OCI-LY7 (cell line): Measurements from ENCODE around the gene TRIP13. TPM values are rescaled to one million over a fixed set of nuclear protein-coding genes. Genes with fewer than 3 reads are reported as not detected.

Experiments used
- BruUV-seq: library from RNA; stranded (reverse); fragments of 400-500 nt; replicated peaks from 2 replicates; lab custom pipeline; 2021; lab: Mats Ljungman, UMichigan
- CTCF ChIA-PET: fragments of 300-600 bp; sonication (Branson Sonifier 250); formaldehyde crosslinking; loops from one replicate; lab custom pipeline; 2022; ENCODE audit warnings: antibody characterized with exemption; ENCODE audit not compliant: unreplicated experiment; lab: Charles Lee
- POLR2A ChIA-PET: fragments of 300-600 bp; sonication (Branson Sonifier 250); formaldehyde crosslinking; loops from one replicate; lab custom pipeline; 2022; ENCODE audit warnings: antibody characterized with exemption; lab: Charles Lee
- DNase-seq: peaks from one replicate; pipeline ENCODE4 v3.0.0-alpha.2; 2015; ENCODE audit warnings: low spot score
- H2AFZ ChIP-seq: fragments of 200-600 bp; sonication (generic), shearing (Covaris generic); 2 replicates; pipeline ENCODE4 v1.6.1; 2014; ENCODE audit warnings: mild to moderate bottlenecking, antibody characterized with exemption, low read length, moderate library complexity
- H3K27ac ChIP-seq: fragments of 200-600 bp; sonication (generic); 2 replicates; pipeline ENCODE4 v1.5.1; 2014; ENCODE audit warnings: mixed run types, low read depth, mild to moderate bottlenecking, moderate library complexity, low read length, inconsistent platforms; ENCODE audit not compliant: poor library complexity, severe bottlenecking
- H3K36me3 ChIP-seq: fragments of 200-600 bp; sonication (generic); 2 replicates; pipeline ENCODE4 v1.6.1; 2014; ENCODE audit warnings: mild to moderate bottlenecking, antibody characterized with exemption, low read length, moderate library complexity, mixed read lengths; ENCODE audit not compliant: insufficient read depth
- H3K4me1 ChIP-seq: fragments of 200-600 bp; sonication (generic); 2 replicates; pipeline ENCODE4 v1.5.1; 2014; ENCODE audit warnings: mild to moderate bottlenecking, low read length; ENCODE audit not compliant: insufficient read depth, poor library complexity, severe bottlenecking
- H3K4me2 ChIP-seq: fragments of 200-600 bp; sonication (generic); 2 replicates; pipeline ENCODE4 v1.6.1; 2014; ENCODE audit warnings: mild to moderate bottlenecking, low read length
- H3K4me3 ChIP-seq: fragments of 200-600 bp; sonication (generic); 2 replicates; pipeline ENCODE4 v1.5.1; 2014; ENCODE audit warnings: mild to moderate bottlenecking, low read depth, low read length; ENCODE audit not compliant: poor library complexity, severe bottlenecking
- H3K79me2 ChIP-seq: fragments of 200-600 bp; sonication (generic); 2 replicates; pipeline ENCODE4 v1.6.1; 2016; ENCODE audit warnings: low read depth, mild to moderate bottlenecking, low read length, moderate library complexity, mixed read lengths; ENCODE audit not compliant: insufficient read depth
- H3K9me2 ChIP-seq: fragments of 200-600 bp; sonication (generic); 2 replicates; pipeline ENCODE4 v1.6.1; 2016; ENCODE audit warnings: mild to moderate bottlenecking, low read length, mixed read lengths; ENCODE audit not compliant: insufficient read depth
- H3K9me3 ChIP-seq: fragments of 200-600 bp; sonication (generic); 2 replicates; pipeline ENCODE4 v1.6.1; 2014; ENCODE audit warnings: mild to moderate bottlenecking, mixed run types, low read length, mixed read lengths
- H4K20me1 ChIP-seq: fragments of 200-600 bp; sonication (generic); 2 replicates; pipeline ENCODE4 v1.6.1; 2014; ENCODE audit warnings: mild to moderate bottlenecking, antibody characterized with exemption, low read length, moderate library complexity, mixed read lengths; ENCODE audit not compliant: insufficient read depth
- CTCF ChIP-seq: fragments of 200-600 bp; sonication (generic); conservative IDR thresholded peaks from 2 replicates; pipeline ENCODE4 v1.5.1; 2014; ENCODE audit warnings: mild to moderate bottlenecking, antibody characterized with exemption, low read length, moderate library complexity, mixed read lengths
- EZH2phosphoT487 ChIP-seq: fragments of 200-600 bp; sonication (generic); IDR thresholded peaks from 2 replicates; pipeline ENCODE4 v1.6.1; 2018; ENCODE audit warnings: low read depth, borderline replicate concordance, mild to moderate bottlenecking, mixed run types, antibody characterized with exemption, low read length, moderate library complexity, mixed read lengths
- intact Hi-C: fragments of 100-400 bp; cut with micrococcal nuclease; formaldehyde crosslinking; loops from one replicate; pipeline ENCODE4 v1.10.0; 2022; ENCODE audit not compliant: unreplicated experiment
- total RNA-seq, 2 experiments: library from RNA; depleted of rRNA in 1 of 2; stranded (reverse); fragments of >200 nt in 1 of 2; shearing (Covaris generic) in 1 of 2; gene quantifications; 2 replicates each; pipeline ENCODE4 v1.2.3, GENCODE V29; 2014 to 2022

TRIP13 gene
- total RNA-seq, 2 experiments from 2014 or later: 46.6 to 59.4 TPM

GRCh38 chr5:864492-865167 is 28.1 kb upstream of the TRIP13 start:
- Histone ChIP-seq H3K9me2 (no peaks in the 10 kb centered on the region), H3K36me3 (peaks cover 76% of the 10 kb centered on the region), H3K27ac (no peak overlapping the region), H3K4me1 (no peaks in the 10 kb centered on the region), H3K4me3 (no peak overlapping the region), H3K79me2 (no peaks in the 10 kb centered on the region), H4K20me1 (no peaks in the 10 kb centered on the region), H3K9me3 (no peaks in the 10 kb centered on the region), H2AFZ (no peak overlapping the region), H3K4me2 (no peak overlapping the region)
- no TSS peak for BruUV-seq
- intact Hi-C loops: no loop called here
- POLR2A ChIA-PET: no interaction called here
- DNase-seq: no peak
- TF ChIP-seq CTCF: no peak
- TF ChIP-seq EZH2phosphoT487: no peak
- CTCF ChIA-PET: no interaction called here

GRCh38 chr5:865168-865521 is 27.5 kb upstream of the TRIP13 start:
- H3K4me1 ChIP-seq: no peaks in the 10 kb centered on the region
- no peak overlapping the region for H3K4me2 ChIP-seq
- no peaks in the 10 kb centered on the region for H3K79me2 ChIP-seq
- H3K4me3 ChIP-seq: no peak overlapping the region
- TF ChIP-seq EZH2phosphoT487 (no peak), CTCF (no peak)
- intact Hi-C loops: no loop called here
- H3K36me3 ChIP-seq: peaks cover 81% of the 10 kb centered on the region
- CTCF ChIA-PET: no interaction called here
- BruUV-seq: no TSS peak
- POLR2A ChIA-PET: no interaction called here
- no peaks in the 10 kb centered on the region for H4K20me1 ChIP-seq
- H3K27ac ChIP-seq: no peak overlapping the region
- no peaks in the 10 kb centered on the region for H3K9me3 ChIP-seq
- no peaks in the 10 kb centered on the region for H3K9me2 ChIP-seq
- no peak for DNase-seq
- no peak overlapping the region for H2AFZ ChIP-seq

GRCh38 chr5:865771-866170 is 26.9 kb upstream of the TRIP13 start:
- Histone ChIP-seq H3K36me3 (peaks cover 87% of the 10 kb centered on the region), H3K4me3 (no peak overlapping the region), H2AFZ (no peak overlapping the region), H3K9me2 (no peaks in the 10 kb centered on the region), H3K4me2 (no peak overlapping the region), H3K79me2 (no peaks in the 10 kb centered on the region), H4K20me1 (no peaks in the 10 kb centered on the region), H3K4me1 (no peaks in the 10 kb centered on the region), H3K9me3 (no peaks in the 10 kb centered on the region), H3K27ac (no peak overlapping the region)
- no peak for DNase-seq
- ChIA-PET POLR2A (no interaction called here), CTCF (no interaction called here)
- TF ChIP-seq CTCF: no peak
- TF ChIP-seq EZH2phosphoT487: no peak
- no TSS peak for BruUV-seq
- intact Hi-C loops: no loop called here
